Subcutaneous adipose tissue (tissue), 4 donors: ENCODE measurements around the gene LRP1B. TPM values are rescaled to one million over a fixed set of nuclear protein-coding genes. Genes with fewer than 3 reads are reported as not detected.

ENCODE experiments used
- total RNA-seq, 4 donors: library from RNA; depleted of rRNA; stranded (reverse); fragments of >200 nt; gene quantifications; one replicate each; pipeline ENCODE4 v1.1.0, GENCODE V29; 2016
- TF ChIP-seq, protein P1 (sequence below): fragments of 450-650 bp; IDR thresholded peaks from one replicate; pipeline ENCODE4 v1.5.1; 2016; ENCODE audit warnings: low read depth, mild to moderate bottlenecking, control low read depth, antibody characterized with exemption, moderate library complexity

The LRP1B gene
- total RNA-seq, 4 donors from 2014 or later = 4.2 to 50.2 (median 14.7) TPM

- TF ChIP-seq, protein P1, sequence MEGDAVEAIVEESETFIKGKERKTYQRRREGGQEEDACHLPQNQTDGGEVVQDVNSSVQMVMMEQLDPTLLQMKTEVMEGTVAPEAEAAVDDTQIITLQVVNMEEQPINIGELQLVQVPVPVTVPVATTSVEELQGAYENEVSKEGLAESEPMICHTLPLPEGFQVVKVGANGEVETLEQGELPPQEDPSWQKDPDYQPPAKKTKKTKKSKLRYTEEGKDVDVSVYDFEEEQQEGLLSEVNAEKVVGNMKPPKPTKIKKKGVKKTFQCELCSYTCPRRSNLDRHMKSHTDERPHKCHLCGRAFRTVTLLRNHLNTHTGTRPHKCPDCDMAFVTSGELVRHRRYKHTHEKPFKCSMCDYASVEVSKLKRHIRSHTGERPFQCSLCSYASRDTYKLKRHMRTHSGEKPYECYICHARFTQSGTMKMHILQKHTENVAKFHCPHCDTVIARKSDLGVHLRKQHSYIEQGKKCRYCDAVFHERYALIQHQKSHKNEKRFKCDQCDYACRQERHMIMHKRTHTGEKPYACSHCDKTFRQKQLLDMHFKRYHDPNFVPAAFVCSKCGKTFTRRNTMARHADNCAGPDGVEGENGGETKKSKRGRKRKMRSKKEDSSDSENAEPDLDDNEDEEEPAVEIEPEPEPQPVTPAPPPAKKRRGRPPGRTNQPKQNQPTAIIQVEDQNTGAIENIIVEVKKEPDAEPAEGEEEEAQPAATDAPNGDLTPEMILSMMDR = no peak
Measured at GRCh38 chr2:141035846-141036420, 1094.9 kb downstream of the LRP1B start.

DNA sequence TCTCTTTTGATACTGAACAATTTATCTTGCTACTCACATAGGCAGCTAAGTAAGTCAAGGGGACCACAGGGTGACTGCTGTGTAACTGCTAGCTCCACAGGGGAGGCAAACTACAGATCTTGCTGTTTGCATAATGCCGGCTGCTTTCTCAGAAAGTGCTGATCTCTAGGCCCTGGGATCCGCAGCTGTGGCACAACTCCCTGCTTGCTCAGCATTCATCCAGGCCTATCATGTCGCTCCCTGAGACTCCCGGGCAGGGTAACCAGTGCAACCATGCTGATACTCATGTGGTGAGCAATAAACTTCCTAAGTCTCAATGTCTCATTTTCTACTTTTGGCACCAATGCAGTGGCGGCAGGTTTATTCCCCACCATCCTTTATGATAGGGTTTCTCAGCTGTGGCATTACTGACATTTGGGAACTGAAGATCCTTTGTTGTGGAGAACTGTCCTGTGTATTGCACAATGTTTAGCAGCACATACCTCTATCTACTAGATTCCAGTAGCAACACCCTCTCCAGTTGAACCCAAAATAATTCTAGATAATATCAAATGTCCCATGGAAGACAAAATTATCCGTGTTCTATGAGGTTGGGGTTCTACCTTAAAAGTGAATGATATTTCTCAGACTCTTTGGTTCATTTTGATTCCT, 1101.3 kb downstream of the LRP1B start:
- TF ChIP-seq, protein P1 = no peak

GRCh38 chr2:141027221-141027620, 1103.6 kb downstream of the LRP1B start:
- TF ChIP-seq, protein P1 = no peak

DNA sequence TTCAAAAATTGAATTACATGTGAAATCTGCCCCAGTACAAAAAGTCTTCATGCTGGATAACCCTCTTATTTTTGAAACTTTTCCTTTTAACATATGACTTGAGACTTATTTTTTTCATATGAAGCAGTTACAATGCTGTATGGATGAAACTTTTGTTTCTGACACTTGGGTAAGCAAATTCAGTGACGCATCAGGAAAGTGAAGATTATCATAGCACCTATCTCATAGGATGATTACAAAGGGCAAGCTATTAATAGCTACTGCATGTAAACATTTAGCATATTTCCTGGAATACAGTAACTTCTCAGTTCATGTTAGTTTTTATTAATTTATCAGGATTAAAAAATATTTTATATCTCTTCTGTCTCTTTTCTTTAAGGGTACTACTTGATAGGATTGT, 1109.2 kb downstream of the LRP1B start:
- TF ChIP-seq, protein P1 = no peak

GRCh38 chr2:141021109-141021508, 1109.7 kb downstream of the LRP1B start:
- TF ChIP-seq, protein P1 = no peak

GRCh38 chr2:141020346-141020745, 1110.5 kb downstream of the LRP1B start:
- TF ChIP-seq, protein P1 = no peak

DNA sequence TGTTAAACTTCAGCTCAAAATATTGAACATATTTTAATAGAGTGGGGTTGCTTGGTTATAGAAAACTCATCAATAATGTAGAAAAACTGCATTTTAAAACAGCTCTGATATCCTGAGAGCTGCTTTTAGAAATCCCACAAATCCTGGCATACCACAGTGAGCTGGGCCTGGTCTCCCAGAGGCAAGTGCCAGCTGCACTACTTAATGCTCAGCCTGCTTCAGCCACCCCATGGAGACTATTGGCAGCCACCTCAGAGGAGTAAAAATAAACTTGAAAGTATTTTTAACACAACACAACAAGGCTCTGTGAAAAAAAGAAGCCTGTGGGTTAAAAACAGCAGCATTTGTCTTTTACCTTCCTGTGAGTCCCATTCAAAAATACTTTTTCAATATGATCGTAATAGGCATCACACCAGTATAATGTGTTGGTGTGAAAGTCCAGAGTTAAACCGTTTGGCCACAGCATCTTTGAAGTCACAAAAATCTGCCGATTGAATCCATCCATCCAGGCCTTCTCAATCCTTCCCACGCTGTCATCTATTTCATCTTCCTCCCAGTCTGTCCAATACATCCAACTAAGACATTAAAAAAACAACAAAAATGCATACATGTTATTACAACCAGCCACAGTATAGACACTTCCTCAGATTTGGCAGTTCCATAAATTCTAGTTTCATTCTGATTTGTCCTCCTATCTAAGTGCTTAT, 1115.3 kb downstream of the LRP1B start:
- TF ChIP-seq, protein P1 = no peak
